K562 (cell line): ENCODE measurements around the gene ZNF384. TPM values are rescaled to one million over a fixed set of nuclear protein-coding genes. Genes with fewer than 3 reads are reported as not detected.
A peak's percentile ranks its signal among the peaks of the same experiment; 100 is the strongest.

Experiments used
- ARID1B ChIP-seq: fragments of 450-650 bp; IDR thresholded peaks from 2 replicates; pipeline ENCODE4 v1.6.1; 2016; ENCODE audit warnings: antibody characterized with exemption, mild to moderate bottlenecking, inconsistent platforms
- ATF1 ChIP-seq, 2 experiments: fragments of 450-650 bp in 1 of 2; IDR thresholded peaks; 2 replicates each; pipeline ENCODE4 v1.6.1; 2016; ENCODE audit warnings: missing compliant biosample characterization in 1 of 2, missing genetic modification characterization in 1 of 2
- CBFB ChIP-seq: sonication (generic); formaldehyde crosslinking; IDR thresholded peaks from 2 replicates; pipeline ENCODE4 v1.4.0; 2020; ENCODE audit warnings: mild to moderate bottlenecking, missing genetic modification reagents
- CCNT2 ChIP-seq: IDR thresholded peaks from 2 replicates; pipeline ENCODE4 v1.6.1; 2011; ENCODE audit warnings: borderline replicate concordance, low read depth, mild to moderate bottlenecking, moderate library complexity, mixed read lengths, low read length; ENCODE audit not compliant: insufficient read length; ENCODE audit errors: extremely low read depth
- DPF2 ChIP-seq: fragments of 450-650 bp; IDR thresholded peaks from 2 replicates; pipeline ENCODE4 v1.6.1; 2016
- FOS ChIP-seq: IDR thresholded peaks from 3 replicates; pipeline ENCODE4 v1.6.1; 2011; ENCODE audit not compliant: insufficient read length; ENCODE audit errors: extremely low read depth
- FOSL1 ChIP-seq: fragments of 200-800 bp; sonication (Bioruptor generic); conservative IDR thresholded peaks from 2 replicates; pipeline ENCODE4 v1.6.1; 2016; ENCODE audit warnings: missing genetic modification characterization, missing compliant biosample characterization
- HCFC1 ChIP-seq: IDR thresholded peaks from 2 replicates; pipeline ENCODE4 v1.6.1; 2012; ENCODE audit warnings: low read depth, low read length, improper control_type of control experiment
- JUNB ChIP-seq: fragments of 450-650 bp; formaldehyde crosslinking; conservative IDR thresholded peaks from 2 replicates; pipeline ENCODE4 v1.4.0; 2020; ENCODE audit warnings: mild to moderate bottlenecking
- L3MBTL2 ChIP-seq: fragments of 450-650 bp; IDR thresholded peaks from 2 replicates; pipeline ENCODE4 v1.6.1; 2016; ENCODE audit warnings: mild to moderate bottlenecking, moderate library complexity
- MNT ChIP-seq, 2 experiments: fragments of 450-650 bp; conservative IDR thresholded peaks; 2 replicates each; pipeline ENCODE4 v1.6.1; 2017; ENCODE audit warnings: mild to moderate bottlenecking in 2 of 2, moderate library complexity in 2 of 2
- PML ChIP-seq: IDR thresholded peaks from 2 replicates; pipeline ENCODE4 v1.6.1; 2012; ENCODE audit warnings: low read length, inconsistent platforms
- POLR2G ChIP-seq: fragments of 200-400 bp; formaldehyde crosslinking; IDR thresholded peaks from 2 replicates; pipeline ENCODE4 v1.6.1; 2017; ENCODE audit warnings: low read depth, mild to moderate bottlenecking, antibody characterized with exemption, low read length, moderate library complexity
- RB1 ChIP-seq: fragments of 450-650 bp; IDR thresholded peaks from 2 replicates; pipeline ENCODE4 v1.6.1; 2017; ENCODE audit warnings: low read depth, mild to moderate bottlenecking
- RBFOX2 ChIP-seq: fragments of 200-400 bp; formaldehyde crosslinking; IDR thresholded peaks from 2 replicates; pipeline ENCODE4 v1.6.1; 2017; ENCODE audit warnings: low read depth, mild to moderate bottlenecking, low read length, moderate library complexity
- RCOR1 ChIP-seq, 2 experiments: IDR thresholded peaks; 2 replicates each; pipeline ENCODE4 v1.6.1; 2012; ENCODE audit warnings: low read depth in 2 of 2, low read length in 2 of 2, borderline replicate concordance in 1 of 2, improper control_type of control experiment in 1 of 2
- SMARCE1 ChIP-seq: fragments of 450-650 bp; IDR thresholded peaks from 2 replicates; pipeline ENCODE4 v1.7.1; 2016; ENCODE audit warnings: mild to moderate bottlenecking
- SPI1 ChIP-seq: IDR thresholded peaks from 2 replicates; pipeline ENCODE4 v1.6.1; 2011; ENCODE audit warnings: low read depth, low read length, control low read depth, borderline replicate concordance
- SRSF3 ChIP-seq: fragments of 200-400 bp; formaldehyde crosslinking; IDR thresholded peaks from 2 replicates; pipeline ENCODE4 v1.6.1; 2016; ENCODE audit warnings: mild to moderate bottlenecking, low read length, moderate library complexity; ENCODE audit not compliant: insufficient read depth
- TAF1 ChIP-seq: IDR thresholded peaks from 2 replicates; pipeline ENCODE4 v1.6.1; 2011; ENCODE audit warnings: mild to moderate bottlenecking, low read length, moderate library complexity; ENCODE audit not compliant: insufficient read depth, control insufficient read depth, severe bottlenecking; ENCODE audit errors: extremely low read depth
- VEZF1 ChIP-seq: fragments of 200-800 bp; sonication (Bioruptor generic); IDR thresholded peaks from 2 replicates; pipeline ENCODE4 v1.6.1; 2017; ENCODE audit warnings: missing genetic modification characterization, missing compliant biosample characterization
- ZMIZ1 ChIP-seq, 2 experiments: fragments of 150-350 bp in 1 of 2; IDR thresholded peaks; 2 replicates each; pipeline ENCODE4 v1.6.1; 2012 to 2016; ENCODE audit warnings: low read depth in 2 of 2, low read length in 2 of 2, mild to moderate bottlenecking in 1 of 2, moderate library complexity in 1 of 2
- polyA plus RNA-seq, 8 experiments: library from polyadenylated mRNA; depleted of rRNA in 4 of 8; stranded (reverse) in 5 of 8; unstranded in 3 of 8; fragments of >200 nt; fragmentation: Nextera tagmentation in 2 of 8; fragmentation: Illumina TruSeq in 1 of 8; extraction: Ambion mirVana in 2 of 8; extraction: Trizol in 1 of 8; gene quantifications; 2 replicates each; pipeline versions ENCODE4 v1.2.1 to v1.2.3, GENCODE V29; 2011 to 2014; ENCODE audit warnings: inconsistent platforms in 1 of 8, missing spikeins in 1 of 8
- total RNA-seq, 7 experiments: library from RNA; depleted of rRNA in 6 of 7; stranded (reverse); fragments of >200 nt in 6 of 7; fragmentation: Illumina TruSeq in 2 of 7; extraction: Trizol in 2 of 7; gene quantifications; 2 replicates each; pipeline versions ENCODE4 v1.2.1 to v1.2.3, GENCODE V29; 2011 to 2021; ENCODE audit warnings: low replicate concordance in 1 of 7

Gene ZNF384
- total and polyA plus RNA-seq, 9 of the 15 experiments (the other 6 are each of a cell fraction or from before 2014, with no cell fraction given), result 0.36 to 64.8 (median 21.3) TPM

- TF ChIP-seq JUNB, result no peak
- TF ChIP-seq CBFB (CRISPR knock-in tag), result no peak
- peak; percentile 38 for TF ChIP-seq FOS
- 0 out of 2 replicates have a peak, but pooled peaks have one; percentile 52 for TF ChIP-seq RB1
- TF ChIP-seq SMARCE1, result peak; percentile 98
- peak; percentile 91 for TF ChIP-seq SPI1
- TF ChIP-seq RCOR1 (IDR thresholded peaks at IDR 0.05; ENCODE audit: borderline replicate concordance in 1 of 2, low read depth in 2 of 2, low read length in 2 of 2), result peak in 1 of 2 experiments; percentile 93; a peak in 2 of 4 replicates
- peak in 1 of 2 experiments; percentile 84; a peak in 2 of 4 replicates for TF ChIP-seq ZMIZ1 (IDR thresholded peaks at IDR 0.05; ENCODE audit: low read depth in 2 of 2, low read length in 2 of 2)
- TF ChIP-seq SRSF3, result no peak
- TF ChIP-seq ARID1B, result peak; percentile 98
- peak; percentile 97 for TF ChIP-seq DPF2
- TF ChIP-seq CCNT2, result peak; percentile 93
- no peak for TF ChIP-seq HCFC1
- TF ChIP-seq FOSL1 (tag), result peak; percentile 98
- TF ChIP-seq POLR2G, result 0 out of 2 replicates have a peak, but pooled peaks have one; percentile 4
- no peak for TF ChIP-seq ATF1 (CRISPR knock-in tag; IDR thresholded peaks at IDR 0.05)
- TF ChIP-seq ATF1 (tag; IDR thresholded peaks at IDR 0.05), result peak; percentile 37; the same call in 1 of the 2 replicates
- TF ChIP-seq MNT (conservative IDR thresholded peaks at IDR 0.05), result peak; percentile 50 to 55; a peak in 1 of 4 replicates
- TF ChIP-seq PML, result peak; percentile 72
- TF ChIP-seq TAF1, result peak; percentile 41
- TF ChIP-seq VEZF1 (CRISPR knock-in tag), result peak; percentile 67
- TF ChIP-seq L3MBTL2, result 0 out of 2 replicates have a peak, but pooled peaks have one; percentile 51
- peak; percentile 65 for TF ChIP-seq RBFOX2
Measured at GRCh38 chr12:6639151-6639801, 49.9 kb downstream of the ZNF384 start (continued).
